HG02642 (cell line): Measurements from ENCODE around the gene RNF130.

ENCODE experiments used
- ATAC-seq: cut with Tn5 transposase; IDR thresholded peaks from one replicate; pipeline ENCODE4 v1.9.1; 2021; ENCODE audit warnings: mild to moderate bottlenecking; ENCODE audit not compliant: unreplicated experiment, poor library complexity

The RNF130 gene

GRCh38 chr5:180088561-180088960, 17.0 kb upstream of the RNF130 start:
- ATAC-seq, result no peak

DNA sequence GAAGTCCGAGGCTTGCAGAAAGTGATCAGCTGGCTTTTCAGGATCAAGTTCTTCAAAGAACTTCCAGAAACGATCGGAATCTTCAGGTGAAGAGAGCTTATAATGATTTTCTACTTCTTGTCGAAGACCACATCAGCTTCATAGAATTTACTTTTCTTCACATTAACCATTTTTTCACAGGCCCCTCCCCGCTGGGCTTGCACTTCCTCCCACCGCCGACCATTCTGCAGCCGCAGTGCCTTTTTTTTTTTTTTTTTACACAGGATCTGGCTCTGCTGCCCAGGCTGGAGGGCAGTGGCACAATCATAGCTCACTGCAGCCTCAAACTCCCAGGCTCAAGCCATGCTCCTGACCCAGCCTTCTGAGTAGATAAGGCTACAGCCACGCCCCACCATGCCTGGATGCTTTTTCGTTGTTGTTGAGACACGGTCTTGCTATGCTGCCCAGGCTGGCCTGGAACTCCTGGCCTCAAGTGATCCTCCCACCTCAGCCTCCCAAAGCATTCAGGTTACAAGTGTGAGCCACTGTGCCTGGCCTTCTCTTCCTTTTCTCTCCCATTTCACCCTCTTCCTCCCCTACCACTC, 15.3 kb upstream of the RNF130 start:
- no peak for ATAC-seq

- ATAC-seq, result no peak
Observed at GRCh38 chr5:180085837-180086236, 14.3 kb upstream of the RNF130 start.

DNA sequence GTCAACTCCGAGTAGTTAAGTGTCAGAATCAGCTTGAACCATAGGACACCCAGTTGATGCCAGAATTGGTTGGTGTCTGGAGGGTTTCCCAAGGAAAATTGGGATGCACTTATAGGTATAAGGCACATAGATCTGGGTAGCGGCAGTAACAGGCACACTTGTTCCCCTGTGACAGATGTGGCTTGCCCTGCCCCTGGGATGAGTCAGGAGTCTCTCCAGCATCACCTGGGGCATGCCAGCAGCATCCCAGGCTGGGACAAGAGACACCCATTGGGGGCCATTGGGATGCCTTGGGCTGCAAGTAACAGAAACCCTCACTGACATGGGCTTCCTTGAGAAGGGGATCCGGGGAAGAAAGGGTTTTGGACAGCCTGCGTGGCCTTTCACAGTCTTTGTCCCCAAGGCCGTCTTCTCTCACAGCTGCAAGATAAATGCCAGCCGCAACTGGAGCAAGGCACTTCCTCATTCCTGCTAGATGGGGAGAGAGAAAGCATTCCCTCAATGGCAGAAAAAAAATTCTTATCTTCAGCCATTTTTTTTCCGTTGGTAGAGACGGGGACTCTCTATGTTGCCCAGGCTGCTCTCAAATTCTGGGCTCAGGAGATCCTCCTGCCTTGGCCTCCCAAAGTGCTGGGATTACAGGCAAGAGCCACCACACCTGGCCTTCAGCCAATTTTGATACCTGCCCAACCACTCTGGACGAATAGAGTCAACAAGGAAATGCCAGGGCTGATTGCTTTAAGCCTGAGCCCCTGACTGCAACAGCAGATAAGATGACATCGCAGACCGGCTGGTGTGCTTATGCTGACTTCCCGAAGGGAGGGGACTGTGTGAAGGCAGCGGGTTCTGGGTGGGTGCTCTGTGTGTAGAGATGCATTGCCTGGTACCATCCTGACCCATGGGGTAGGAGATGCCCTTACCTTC, 13.3 kb upstream of the RNF130 start:
- no peak for ATAC-seq

- no peak for ATAC-seq
Observed at GRCh38 chr5:180083529-180084060, 12.0 kb upstream of the RNF130 start.

GRCh38 chr5:180082633-180083420, 11.3 kb upstream of the RNF130 start:
- no peak for ATAC-seq

DNA sequence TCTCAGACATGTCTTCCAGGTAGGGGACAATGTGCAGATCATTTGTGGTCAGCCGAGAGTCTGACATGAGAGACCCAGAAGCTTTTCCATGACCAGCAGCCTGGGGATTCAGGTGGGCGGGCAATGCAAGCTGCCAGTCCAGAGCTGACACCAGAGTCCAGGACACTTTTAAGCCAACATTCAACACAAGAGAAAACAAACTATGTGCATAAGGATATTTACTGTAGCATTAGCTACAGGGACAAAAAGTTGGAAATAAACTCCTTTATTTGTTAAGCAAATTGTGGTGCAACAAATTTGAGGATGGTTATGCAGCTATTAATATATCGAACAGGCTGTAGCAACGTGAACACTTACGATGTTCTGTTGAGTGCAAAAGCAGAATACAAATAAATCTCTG, 9.9 kb upstream of the RNF130 start:
- ATAC-seq, result no peak

DNA sequence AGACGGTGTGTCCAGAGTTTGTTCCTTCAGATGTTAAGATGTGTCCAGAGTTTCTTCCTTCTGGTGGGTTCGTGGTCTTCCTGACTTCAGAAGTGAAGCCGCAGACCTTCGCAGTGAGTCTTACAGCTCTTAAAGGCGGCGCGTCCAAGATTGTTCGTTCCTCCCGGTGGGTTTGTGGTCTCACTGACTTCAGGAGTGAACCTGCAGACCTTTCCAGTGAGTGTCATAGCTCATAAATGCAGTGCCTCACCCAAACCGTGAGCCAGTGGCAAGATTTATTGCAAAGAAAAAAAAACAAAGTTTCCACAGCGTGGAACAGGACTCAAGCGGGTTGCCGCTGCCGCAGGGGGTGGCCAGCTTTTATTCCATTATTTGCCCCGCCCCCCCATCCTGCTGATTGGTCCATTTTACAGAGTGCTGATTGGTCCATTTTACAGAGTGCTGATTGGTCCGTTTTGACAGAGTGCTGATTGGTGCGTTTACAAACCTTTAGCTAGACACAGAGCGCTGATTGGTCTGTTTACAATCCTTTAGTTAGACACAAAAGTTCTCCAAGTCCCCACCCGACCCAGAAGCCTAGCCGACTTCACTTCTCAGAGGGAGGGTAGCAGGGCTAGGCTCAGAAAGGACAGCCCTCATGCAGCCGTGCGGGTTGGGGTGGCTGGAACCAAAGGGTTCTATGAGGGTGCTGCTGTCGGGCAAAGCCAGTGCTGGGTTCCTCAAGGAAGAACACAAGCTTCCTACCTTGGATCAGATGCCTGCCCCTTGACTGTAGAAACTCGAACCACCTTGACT, 9.1 kb upstream of the RNF130 start:
- no peak for ATAC-seq

DNA sequence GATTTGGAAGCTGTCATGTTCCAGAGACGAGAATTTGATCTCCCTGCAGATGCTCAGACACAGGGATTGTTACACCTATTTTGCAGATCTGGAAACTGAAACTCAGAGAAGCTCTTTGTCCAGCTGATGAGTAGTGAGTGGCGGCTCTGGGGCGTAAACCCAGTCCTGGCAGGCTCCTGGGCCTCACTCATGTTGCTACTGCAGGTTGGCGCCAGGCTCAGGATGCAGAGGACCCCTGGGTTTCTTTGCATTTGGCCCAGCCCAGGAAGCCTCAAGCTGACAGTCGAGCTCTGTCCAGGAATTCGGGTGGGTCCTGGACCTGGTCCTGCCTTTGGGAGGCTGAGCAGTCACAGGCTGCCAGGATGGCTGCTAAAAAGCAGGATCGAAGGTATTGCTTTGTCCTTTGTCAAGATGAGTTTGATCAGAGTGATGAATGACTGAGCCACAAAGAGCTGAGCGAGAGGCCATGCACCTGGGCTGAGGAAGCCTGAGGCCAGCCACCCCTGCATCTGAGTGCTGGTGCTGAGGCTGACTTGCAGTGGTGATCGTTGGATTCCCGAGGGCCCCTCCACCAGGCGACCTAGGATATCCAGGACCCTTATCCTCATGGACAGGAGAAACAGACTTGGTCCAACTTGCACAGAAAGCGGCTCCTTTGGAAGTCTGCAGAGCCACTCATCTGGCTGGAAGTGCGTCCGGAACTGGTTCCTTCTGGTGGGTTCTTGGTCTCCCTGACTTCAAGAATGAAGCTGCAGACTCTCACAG, 8.3 kb upstream of the RNF130 start:
- no peak for ATAC-seq

- no peak for ATAC-seq
Observed at GRCh38 chr5:180078348-180078747, 6.8 kb upstream of the RNF130 start.

DNA sequence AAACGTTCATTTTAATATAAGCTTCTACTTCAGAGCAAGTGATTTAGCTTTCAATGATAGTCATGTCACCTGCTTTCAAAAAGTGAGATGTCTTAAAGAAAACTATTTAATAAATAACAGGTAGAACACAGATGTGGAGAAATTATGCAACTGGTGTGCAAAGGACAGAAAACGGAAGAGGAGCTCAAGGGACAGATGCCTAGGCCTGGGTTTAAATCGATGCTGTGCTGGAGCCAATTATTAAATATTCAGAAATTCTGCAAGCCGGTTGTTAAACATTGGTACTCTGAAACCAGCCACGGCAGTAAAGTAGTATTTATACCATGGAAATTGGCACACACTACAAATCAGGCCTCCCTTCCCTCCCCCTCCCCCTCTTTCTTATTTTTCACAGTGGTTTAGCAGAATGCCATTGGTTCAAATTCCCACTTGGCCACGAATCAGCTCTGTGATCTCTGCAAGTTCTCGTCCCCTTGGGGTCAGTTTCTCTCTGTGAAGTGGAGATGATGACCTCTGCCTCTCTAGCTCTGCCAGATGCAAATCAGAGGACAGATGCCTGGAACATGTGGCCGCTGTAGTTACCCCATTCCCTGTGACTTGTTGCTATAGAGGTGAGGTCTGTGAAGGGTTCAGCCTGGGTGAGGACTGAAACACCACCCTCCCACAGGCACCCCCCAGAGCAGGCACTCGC, 6.2 kb upstream of the RNF130 start:
- ATAC-seq, result no peak

DNA sequence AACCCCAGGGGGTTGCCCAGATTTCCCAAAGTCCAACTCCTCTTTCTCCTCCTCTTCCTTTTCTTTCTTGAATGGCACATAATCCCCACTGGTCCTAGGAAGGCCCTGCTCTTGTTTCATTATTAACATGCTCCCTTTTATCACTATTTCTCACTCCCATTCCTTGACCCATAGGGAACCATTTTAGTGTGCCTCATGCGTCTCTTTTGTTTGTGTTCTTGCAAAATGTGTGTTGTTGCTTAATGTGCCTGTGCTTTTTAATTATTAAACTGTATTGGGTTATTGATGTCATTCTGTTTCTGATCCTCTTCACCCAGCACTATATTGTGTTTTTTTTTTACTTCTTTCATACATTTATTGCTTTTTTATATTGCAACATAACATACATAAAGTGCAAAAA, 4.1 kb upstream of the RNF130 start:
- no peak for ATAC-seq

DNA sequence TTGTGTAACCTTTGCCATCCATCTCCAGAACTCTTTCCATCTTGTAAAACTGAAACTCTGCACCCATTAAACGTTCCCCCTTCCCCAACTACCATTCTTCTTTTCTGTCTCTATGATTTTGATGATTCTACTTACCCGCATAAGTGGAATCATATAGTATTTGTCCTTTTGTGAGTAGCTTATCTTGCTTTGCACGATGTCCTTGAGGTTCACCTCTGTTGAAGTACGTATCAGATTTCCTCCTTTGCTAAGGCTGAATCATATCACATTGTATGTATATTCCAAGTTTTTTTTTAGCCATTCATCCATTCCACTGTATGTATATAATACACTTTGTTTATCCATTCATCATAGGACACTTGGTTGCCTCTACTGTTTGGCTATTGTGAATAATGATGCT, 2.9 kb upstream of the RNF130 start:
- ATAC-seq, result no peak

DNA sequence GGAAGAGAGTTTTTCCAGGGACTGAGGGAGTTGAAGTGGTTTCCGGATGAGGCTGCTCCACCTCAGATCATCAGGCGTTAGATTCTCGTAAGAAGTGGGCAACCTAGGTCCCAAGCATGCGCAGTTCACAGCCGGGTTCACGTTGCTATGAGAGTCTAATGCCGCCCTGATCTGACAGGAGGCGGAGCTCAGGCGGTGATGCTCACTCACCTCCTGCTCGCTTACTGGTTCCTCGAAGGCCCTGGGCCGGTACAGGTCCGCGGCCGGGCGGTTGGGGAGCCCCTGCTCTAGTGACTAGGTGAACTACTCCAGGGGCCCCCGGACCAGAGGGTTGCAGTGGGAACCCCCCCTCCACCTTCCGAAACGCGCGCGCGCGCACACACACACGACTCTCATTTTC, 997 bp upstream of the RNF130 start:
- ATAC-seq, result no peak

DNA sequence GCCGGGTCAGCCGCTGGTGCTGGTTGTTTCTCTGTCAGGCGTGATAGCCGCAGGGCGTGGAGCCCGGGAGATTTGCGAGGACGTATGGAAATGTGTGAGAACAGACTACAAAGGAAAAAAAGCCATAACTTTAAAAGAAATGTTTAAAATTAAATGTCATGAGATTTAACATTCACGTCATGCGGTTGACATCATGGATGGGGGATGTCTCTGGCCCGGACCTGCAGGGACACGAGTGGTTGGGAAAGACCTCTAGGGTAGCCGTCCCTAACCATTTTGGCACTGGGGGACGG, 643 bp upstream of the RNF130 start:
- no peak for ATAC-seq

DNA sequence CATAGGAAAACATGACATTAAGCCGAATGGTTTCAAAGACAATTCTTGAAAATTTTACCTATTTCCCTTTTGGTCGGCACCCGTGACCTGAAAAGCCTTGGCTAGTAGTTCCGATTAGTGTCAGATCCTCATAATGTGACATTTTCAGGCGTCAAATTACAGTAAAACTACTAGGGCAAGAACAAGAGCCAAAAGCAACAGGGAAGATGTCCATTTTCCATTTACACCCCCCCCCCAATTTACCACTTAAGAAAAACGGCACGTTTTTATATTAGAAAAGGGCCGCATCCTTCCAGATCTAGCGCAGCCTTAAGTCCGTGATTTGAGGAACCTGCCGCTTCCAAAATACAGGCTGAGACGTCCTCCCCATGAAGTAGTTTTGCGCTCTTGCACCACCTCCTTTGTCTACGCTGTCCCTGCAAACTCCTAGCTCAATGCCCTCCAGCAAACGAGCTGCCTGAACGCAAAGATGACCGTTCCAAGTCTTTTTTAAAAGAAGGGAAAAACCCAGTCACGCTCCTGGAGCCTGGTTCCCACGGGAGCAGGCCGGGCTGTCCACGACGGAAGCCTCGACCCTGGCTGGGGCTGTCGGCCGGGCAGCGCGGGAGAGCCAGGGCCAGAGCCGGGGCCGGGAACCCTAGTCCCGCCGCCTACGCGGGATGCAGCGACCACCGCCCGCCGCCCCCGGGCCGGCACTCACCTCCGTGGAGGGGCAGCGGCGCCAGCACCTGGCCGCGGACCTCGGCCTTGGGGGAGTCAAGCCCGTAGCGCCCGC, 616 bp downstream of the RNF130 start:
- peak; percentile 31 for ATAC-seq

- ATAC-seq, result no peak
Observed at GRCh38 chr5:180069589-180070247, 1.8 kb downstream of the RNF130 start.
